Dermis microvascular lymphatic vessel endothelial cell (primary cell): ENCODE results near the gene LCN10. TPM values are rescaled to one million over a fixed set of nuclear protein-coding genes. Genes with fewer than 3 reads are reported as not detected.
A peak's percentile ranks its signal among the peaks of the same experiment; 100 is the strongest.
"Not testable (repeated sequence)": the region's sequence is repeated elsewhere in the genome, so short reads cannot be mapped to it uniquely, and the experiment has no call there.

Experiments used
- DNase-seq, 2 donors: peaks; one replicate each; pipeline versions ENCODE4 v3.0.0 to v3.0.0-alpha.2; 2010; ENCODE audit warnings: low read depth in 2 of 2
- total RNA-seq: library from RNA; depleted of rRNA; stranded (reverse); fragments of >200 nt; gene quantifications from 2 replicates; pipeline ENCODE4 v1.2.1, GENCODE V29; 2014

LCN10 gene
- total RNA-seq, 1 donor from 2014 or later = 0.13 TPM

DNA sequence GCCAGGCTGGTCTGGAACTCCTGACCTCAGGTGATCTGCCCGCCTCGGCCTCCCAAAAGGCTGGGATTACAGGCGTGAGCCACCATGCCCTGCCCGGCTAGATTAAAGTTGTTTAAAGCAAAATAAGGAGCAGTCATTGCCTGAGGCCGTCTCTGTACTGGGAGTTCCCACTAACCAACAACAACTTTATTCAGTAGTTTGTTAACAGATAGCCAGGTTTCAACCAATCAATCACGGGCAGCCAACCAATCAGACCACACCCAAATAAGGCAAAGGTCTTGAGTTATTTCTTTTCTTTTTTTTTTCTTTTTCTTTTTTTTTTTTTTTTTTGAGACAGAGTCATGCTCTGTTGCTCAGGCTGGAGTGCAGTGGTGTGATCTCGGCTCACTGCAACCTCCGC is 38.0 kb downstream of the LCN10 start:
- DNase-seq = not testable (repeated sequence)

DNA sequence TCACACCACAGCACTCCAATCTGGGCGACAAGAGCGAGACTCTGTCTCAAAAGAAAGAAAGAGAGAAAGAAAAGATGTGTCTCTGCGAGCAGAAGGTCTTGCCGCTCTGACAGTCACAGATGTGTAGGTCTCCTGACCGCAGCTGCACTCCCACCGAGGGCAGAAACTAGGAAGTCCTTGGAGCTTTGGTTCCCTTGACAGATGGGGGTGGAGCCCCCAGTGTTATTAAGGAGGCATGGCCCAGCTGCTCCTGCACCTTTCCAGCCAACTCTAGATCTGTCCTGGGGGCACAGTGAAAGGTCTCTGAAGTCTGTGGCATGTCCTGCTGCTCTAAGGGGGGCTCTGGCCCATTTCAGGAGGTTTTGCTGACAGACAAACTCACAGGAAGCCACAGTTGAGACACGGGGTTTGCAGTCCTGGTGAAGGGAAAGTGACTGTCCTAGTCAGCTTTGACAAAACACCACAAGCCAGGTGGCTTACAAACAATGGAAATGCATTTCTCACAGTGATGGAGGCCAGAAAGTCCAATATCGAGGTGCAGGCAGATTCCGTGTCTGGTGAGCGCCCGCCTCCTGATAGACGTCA is 39.4 kb downstream of the LCN10 start:
- DNase-seq = no peak

DNA sequence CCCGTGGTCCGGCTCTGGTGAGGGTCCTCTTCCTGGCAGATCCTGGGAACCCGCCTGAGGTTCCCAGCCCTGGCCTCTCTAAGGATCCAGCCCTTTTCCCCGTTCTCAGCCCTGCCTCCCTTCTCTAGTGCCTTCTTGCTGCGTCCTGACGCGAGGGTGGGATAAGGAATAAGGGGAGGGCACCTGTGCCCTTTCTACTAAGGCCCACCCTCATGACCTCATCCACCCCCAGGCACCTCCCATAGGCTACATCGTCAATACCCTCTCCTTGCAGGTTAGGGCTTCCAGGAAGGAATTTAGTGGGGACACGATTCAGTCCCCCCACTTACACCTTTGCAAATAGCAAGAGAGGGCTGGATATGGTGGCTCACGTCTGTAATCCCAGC is 41.1 kb downstream of the LCN10 start:
- DNase-seq = no peak

DNA sequence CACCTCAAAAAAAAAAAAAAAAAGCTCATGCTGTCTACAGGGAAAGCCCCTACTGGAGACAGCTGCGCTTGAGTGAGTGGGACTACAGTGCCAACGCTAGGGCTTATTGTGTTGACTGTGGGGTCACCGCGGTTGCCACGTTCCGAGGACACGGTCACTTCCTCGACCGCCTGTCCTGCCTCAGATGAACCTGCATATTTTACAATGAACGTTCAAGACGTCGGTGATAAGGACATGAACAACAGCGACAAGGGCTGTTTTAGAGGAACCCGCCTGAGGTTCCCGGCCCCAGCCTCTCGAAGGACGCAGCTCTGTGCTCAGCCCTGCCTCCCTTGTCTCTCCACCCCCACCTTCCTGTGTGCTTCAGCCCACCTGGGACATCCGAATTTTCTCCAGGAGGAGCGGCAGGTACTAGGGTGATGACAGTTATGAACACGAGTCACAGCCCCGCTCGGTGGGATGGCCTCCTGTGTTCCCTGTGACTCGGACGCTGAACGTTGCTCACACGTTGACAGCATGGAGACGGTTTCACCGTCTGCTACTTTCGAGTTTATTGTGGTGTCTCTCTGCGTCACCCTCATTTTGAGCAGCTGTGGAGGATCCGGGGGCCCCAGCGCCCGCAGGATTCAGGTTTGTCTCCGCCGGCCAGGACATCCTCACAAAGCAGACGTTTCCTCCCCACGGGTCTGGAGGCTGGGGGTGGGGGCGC is 41.6 kb downstream of the LCN10 start:
- DNase-seq = peak in 1 of 2 donors; percentile 34

DNA sequence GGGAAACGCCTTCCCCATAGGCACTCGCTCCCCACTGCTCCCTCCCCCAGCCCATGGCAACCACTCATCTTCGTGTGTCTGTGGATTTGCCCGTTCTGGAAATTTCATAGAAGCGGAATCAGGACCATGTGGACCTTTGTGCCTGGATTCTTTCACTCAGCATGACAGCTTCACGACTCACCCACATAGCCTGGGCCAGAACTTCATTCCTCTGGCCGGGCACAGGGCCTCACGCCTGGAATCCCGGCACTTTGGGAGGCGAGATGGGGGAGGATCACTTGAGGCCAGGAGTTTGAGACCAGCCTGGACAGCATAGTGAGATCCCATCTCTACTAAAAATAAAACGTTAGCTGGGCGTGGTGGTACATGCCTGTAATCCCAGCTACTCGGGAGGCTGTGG is 42.4 kb downstream of the LCN10 start:
- DNase-seq = no peak

DNA sequence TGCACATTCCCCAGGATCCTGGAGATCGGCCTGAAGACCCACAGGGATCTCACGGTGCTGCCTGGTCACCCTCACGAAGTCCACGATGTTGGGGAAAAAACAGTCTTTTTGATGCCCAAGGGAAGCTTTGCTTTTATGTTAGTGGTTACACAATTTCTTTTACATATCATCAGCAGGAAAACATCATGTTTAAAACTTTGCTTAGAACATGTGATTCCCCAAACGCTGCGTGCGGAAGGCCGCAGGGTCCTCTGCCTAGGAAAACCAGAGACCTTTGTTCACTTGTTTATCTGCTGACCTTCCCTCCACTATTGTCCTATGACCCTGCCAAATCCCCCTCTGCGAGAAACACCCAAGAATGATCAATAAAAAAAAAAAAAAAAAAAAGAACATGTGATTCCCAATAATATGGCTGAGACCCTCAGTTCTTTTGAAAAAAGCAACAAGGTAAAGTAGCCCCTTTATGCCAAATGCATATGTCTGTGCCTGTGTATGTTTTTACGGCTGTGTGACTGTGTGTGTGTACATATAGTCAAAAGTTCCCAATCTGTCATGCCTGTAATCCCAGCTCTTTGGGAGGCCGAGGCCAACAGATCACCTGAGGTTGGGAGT is 44.0 kb downstream of the LCN10 start:
- DNase-seq = no peak

DNA sequence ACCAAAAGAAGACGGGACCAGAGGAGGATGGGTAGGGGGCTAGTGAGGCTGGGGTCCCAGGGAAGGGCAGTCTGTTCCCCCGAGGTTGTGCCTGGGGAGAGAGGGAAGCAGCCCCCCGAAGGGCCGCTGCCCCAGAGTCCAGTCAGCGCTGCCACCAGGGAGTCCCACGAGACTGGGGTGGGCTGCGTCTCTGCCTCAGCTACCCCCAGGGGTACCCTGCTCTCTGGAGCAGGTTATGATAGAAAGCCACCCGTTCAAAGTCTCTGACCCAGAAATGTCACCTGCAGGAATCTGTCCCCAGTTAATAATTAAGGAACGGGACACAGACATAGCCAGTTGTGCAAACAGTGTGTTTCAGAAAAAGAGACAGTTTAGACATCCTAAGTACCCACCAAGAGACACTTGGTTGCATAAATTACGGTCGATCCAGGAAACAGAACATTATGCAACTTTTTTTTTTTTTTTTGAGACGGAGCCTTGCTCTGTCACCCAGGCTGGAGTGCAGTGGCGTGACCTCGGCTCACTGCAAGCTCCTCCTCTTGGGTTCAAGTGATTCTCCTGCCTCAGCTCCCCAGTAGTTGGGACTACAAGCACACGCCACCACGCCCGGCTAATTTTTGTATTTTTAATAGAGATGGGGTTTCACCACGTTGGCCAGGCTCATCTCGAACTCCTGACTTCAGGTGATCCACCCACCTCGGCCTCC is 44.8 kb downstream of the LCN10 start:
- no peak for DNase-seq

DNA sequence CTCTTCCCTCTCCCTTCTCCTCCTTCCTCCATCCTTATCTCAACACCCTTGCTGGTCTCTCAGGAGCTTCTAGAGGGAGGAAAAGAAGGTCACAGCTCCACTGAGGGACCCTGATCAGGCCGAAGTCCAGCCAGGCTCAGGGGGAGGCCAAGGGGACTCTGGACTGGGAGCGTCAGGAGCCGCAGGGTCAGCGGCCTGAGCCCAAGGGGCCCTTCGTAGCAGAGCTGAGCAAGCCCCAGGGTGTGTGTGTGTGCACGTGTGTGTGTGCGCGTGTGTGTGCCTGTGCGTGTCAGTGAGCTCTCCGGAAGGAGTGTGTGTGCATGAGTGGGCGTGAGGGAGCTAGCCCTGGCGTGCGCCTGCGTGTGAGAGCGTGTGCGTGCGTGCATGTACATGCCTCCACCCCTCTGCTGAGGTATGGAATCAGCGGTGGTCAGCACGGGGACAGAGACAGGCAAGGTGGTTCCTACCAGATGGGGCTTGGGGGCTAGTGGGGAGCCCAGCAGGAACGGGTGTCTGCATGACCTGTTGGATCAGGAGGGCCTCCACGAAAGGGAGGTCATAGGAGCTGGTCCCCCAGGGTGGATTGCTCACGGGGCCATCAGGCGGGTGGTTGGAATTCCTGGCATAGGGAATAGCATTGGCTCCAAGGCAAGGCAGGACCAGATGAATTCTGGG is 45.5 kb downstream of the LCN10 start:
- DNase-seq = no peak

DNA sequence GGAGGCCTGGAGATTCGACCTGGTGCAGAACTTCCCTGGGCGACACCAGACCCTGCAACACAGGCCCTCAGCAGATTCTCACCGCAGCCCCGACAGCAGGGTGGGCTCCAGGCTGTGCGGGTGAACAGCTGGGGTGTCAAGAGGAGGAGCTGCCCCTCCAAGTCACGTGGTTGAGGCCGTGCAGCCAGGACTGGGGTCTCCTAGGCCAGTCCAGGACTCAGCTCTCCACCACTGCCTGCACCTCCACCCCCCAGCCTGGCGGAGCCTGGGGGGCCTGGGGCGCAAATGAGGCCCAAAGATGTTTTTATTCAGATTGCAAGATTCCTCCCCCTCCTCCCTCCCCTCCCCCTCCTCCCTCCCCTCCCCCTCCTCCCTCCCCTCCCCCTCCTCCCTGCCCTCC is 46.2 kb downstream of the LCN10 start:
- no peak for DNase-seq

DNA sequence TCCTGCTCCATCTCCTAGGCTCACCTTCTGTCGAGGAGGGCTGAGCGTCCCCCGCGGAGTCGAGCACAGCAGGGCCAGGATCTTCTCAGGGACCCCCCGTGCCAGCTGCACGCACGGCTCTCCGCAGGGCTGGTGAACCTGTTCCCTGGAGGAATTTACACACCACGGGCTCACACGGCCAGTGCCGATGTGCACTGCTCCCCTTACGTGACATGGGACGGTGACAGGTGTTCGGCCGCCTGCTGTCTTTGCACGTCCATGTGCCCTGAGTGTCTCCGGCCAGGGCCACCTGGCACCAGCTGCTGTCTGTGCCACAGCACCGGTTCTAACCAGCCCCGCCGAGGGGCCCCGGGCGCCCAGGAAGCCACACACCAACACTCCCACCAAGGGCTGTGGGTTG is 46.8 kb downstream of the LCN10 start:
- no peak for DNase-seq

DNA sequence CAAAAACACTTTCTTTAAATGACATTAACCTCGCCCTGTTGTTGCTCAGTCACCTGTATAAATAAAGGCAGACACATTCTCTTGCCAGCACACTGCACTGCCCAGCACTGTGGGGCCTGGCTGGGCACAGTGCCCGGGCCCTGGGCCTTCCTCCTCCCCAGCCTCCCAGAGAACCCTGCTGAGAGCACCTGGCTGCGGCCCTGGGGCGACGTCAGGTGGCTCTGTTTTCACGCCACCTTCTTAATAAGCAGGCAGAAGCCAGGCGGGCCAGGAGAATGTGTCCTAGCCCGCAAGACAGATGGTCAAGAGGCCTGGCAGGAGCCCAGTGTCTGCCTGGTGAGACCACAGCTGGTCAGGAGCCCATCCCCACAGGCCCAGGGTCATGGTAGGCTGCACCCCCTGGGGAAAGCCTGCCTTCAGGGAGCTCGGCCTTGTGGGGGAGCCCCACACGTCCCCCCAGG is 47.3 kb downstream of the LCN10 start:
- DNase-seq = peak in 1 of 2 donors; percentile 58

DNA sequence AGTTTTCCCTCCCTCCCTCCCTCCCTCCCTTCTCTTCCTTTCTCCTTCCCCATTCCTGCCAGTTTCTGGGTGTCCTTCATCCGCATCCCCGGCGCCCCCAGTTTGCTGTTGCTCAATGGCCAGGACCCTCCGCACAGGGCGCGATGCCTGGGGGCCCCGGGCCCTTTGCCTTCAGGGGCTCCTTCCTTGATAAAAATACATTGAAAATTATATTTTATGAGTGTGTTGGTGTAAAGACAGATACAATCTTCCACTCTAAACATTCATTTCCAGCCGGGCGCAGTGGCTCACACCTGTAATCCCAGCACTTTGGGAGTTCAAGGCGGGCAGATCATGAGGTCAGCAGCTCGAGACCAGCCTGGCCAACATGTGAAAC is 47.9 kb downstream of the LCN10 start:
- no peak for DNase-seq

DNA sequence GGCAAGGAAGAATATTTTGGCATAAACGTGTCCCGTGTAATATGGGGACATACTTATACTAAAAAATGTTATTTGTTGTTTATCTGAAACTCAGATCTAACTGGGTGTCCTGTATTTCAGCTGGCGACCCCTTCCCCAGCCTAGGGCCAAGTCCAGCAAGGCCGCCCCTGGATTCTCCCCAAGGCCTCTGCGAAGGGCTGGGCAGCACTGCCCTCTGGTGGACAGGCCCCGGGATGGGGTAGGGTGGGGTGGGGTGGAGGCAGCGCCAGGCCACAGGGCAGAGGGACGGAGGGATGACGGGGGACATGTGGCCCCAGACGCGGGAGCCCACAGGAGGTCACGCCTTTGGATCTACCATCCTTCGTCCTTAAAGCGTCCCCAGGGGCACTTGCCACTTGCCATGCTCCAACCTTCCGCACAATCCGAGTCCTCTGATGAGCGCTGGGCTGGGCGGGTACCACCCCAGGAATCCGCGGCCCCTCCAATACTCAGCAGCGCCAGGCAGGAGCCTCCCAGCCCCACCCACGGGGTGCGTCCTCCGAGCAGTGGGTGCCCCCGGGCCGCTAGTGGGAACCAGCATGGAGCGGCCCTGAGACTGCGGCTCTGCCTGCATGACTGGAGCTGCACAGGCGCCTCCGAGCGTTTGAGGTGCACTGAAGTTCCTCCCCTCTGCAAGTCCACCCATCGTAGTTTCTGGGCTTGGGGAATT is 48.4 kb downstream of the LCN10 start:
- DNase-seq = peak in 1 of 2 donors; percentile 68

DNA sequence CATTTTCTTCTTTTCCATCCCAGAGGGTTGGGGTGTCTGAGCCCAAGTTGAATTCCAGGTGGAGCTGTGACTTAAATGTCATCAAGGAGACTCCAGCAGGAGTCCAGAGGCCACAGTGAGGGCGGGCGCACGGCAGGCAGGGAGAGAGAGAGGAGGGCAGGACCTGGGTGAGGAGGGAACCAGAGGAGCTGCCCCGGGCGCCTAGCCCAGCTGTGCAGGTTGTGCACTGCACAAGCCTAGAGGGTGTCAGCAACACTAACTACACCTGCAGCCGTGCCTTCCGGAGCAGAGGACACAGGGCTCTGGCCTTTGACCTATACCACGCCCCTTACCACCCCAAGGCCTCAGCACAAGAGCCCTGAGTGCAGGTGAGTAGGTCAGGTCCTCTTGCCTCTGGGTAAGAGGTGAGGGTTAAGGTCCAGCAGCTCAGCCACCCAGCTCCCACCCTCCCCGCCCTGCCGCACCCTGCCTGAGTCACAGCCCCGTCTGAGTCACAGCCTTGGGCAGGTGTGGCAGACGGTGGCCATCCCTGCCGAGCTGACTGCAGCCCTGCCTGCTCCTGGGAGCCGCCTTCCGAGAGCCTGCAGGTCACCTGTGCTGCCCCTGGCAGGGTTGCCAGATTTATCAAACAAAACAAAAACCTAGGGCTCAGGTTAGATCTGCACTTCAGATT is 49.1 kb downstream of the LCN10 start:
- peak in 1 of 2 donors; percentile 62 for DNase-seq

DNA sequence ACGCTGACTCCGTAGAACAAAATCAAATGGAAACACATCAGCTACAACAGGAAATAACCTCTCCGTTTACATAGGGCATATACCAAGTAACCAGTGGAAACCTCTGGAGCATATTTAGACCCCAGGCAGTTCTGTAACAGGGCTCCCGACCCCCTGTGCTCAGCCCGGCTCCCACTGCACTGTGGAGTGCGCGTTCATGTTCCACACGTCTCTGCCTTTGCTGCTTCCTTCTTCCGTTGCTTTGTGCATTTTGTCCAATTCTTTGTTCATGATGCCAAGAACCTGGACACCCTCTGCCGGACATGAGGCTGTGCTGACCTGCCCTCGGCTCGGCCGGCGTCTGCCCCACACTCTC is 49.6 kb downstream of the LCN10 start:
- peak in 1 of 2 donors; percentile 25 for DNase-seq

DNA sequence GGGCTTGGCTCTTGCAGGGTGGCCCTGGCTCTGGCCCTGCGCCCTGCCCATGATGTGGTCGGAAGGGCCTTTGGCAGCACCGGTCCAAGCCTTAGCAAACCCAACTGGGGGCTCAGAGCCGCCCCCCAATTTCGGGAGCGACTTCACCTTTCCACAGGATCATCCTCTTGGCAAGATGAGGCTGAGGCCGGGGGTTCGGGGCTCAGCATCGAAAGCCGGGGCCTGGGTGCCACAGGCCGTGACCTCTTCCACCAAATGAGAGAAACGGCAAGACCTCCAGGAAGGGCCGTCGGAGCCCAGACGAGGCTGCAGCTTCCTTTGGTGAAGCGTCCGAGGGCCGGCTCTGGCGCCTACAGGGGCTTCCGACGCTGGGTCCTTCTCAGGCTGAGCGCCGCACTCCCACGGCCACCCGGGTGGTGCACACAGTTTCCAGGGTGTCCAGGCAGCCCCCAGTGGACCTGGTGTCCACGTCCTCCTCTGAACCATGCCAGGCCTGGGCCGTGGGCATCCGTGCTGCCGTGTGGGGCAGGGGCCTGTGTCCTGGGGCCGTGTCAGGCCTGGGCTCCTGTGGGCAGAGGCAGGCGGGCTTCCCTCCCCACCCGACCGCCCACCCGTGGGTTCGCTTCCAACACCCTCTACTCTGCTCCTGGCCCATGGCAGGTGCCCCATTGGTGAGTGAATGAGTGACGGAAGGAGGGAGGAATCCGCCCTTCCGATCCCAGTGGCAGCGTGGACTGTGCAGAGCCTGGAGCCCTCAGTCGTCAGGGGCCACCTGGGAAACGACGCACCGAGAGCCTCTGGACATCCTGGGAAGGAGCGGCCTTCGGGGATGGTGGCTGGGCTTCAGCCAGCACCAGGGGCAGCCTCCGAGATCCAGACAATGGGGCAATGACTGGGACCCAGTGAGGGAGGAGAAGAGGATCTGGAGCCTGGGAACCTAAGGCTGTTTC is 50.3 kb downstream of the LCN10 start:
- DNase-seq = peak in 1 of 2 donors; percentile 27

DNA sequence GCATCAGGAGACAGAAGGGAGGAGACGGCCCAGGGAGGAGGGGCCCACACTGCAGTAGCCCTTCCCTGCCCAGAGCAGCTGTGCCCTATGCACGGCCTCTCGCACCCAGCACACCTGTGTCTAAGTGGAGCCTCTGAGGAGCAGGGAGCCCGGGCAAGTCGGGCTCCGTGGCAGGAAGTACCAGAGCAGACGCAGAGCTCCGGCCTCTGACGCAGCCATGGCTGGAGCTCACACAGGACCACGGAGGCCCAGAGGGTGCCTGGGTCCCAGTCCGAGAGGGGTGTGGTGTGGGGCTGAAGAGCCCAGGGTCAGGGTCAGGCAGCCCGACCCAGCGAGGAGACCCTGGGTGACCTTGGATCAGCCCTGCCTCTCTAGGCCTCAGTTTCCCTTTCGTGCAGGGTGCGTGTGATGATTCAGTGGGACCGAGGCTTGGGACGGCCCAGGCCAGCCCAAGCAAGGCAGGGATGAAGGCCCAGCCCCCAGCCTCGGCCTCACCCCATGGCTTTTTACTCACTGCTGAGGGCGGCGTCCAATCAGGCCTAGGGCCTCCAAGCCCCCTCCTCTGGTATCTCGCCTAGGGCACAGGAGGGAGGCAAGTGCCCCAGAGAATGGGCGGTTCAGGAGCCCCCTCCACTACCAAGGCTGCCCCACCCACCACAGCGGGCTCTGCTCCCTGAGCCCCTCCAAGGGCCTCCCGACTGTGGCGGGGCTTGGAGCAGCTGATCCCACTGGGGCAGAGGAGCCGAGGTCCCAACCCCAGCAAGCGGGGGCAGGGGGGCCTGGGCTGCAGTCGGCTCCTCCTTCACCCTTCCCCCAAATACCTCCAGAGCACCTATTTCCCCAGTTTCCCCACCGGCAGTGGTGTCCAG is 51.2 kb downstream of the LCN10 start:
- DNase-seq = no peak

DNA sequence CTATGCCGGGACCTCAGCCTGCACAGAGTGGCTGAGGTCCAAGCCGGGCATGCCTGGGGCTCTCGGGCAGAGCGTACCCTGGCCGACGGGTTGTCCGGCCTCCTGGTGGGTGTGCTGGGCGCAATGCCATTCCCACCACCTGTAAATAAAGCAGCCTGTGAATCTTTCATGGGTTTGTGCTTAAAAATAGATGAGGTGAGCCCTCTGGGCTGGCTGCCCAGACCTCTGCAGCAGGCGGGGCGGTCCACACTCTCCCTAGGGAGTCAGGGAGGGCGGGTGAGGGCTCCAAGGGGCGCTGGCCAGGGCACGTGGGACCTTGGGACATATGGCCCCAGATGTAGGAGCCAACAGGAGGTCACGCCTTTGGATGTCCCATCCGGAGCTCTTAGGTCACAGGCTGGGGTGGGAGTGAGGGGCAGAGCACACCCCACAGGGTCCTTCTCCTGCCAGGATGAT is 51.9 kb downstream of the LCN10 start:
- DNase-seq = no peak
